Thyroid gland (tissue), 4 donors: ENCODE data around the gene BTRC.

ENCODE experiments used
- CTCF ChIP-seq, 6 experiments: fragments of 200-600 bp in 3 of 6; fragments of 450-650 bp in 3 of 6; sonication (generic) in 3 of 6; IDR thresholded peaks; one replicate each; pipeline ENCODE4 v1.5.1; 2016 to 2019; ENCODE audit warnings: antibody characterized with exemption in 6 of 6, mild to moderate bottlenecking in 2 of 6, inconsistent platforms in 1 of 6, moderate library complexity in 1 of 6
- POLR2A ChIP-seq, 2 donors: fragments of 450-650 bp; IDR thresholded peaks; one replicate each; pipeline ENCODE4 v1.6.1; 2017; ENCODE audit warnings: antibody characterized with exemption in 2 of 2, mild to moderate bottlenecking in 2 of 2, moderate library complexity in 1 of 2

GRCh38 chr10:101562231-101562630 lies 208.3 kb downstream of the BTRC start:
- no peak for TF ChIP-seq POLR2A (IDR thresholded peaks at IDR 0.05)
- TF ChIP-seq CTCF (IDR thresholded peaks at IDR 0.05), result no peak
